AG04449 (cell line): ENCODE results near the gene SLC20A1.
A peak's percentile ranks its signal among the peaks of the same experiment; 100 is the strongest.

ENCODE experiments used
- CTCF ChIA-PET: fragments of 350-600 bp; formaldehyde crosslinking; extraction: SDS; loops from one replicate; lab custom pipeline; 2021; ENCODE audit warnings: antibody characterized with exemption; lab: Yijun Ruan, JAX
- POLR2A ChIA-PET: fragments of 400-600, 350-600 bp; formaldehyde crosslinking; extraction: SDS; loops from one replicate; lab custom pipeline; 2020; ENCODE audit warnings: antibody characterized with exemption, inconsistent platforms; lab: Yijun Ruan, JAX
- DNase-seq: peaks from one replicate; pipeline ENCODE4 v3.0.0-alpha.2; 2010; ENCODE audit warnings: low read depth, low spot score
- H3K4me3 ChIP-seq: 2 replicates; pipeline ENCODE4 v1.5.1; 2011; ENCODE audit warnings: low read depth, mild to moderate bottlenecking, control low read depth, low read length
- TF ChIP-seq, protein P1 (sequence below): IDR thresholded peaks from one replicate; pipeline ENCODE4 v1.5.1; 2011; ENCODE audit warnings: mild to moderate bottlenecking, moderate library complexity, low read length, control low read depth, inconsistent platforms; ENCODE audit not compliant: insufficient read depth; ENCODE audit errors: missing control alignments

Gene SLC20A1, protein sequence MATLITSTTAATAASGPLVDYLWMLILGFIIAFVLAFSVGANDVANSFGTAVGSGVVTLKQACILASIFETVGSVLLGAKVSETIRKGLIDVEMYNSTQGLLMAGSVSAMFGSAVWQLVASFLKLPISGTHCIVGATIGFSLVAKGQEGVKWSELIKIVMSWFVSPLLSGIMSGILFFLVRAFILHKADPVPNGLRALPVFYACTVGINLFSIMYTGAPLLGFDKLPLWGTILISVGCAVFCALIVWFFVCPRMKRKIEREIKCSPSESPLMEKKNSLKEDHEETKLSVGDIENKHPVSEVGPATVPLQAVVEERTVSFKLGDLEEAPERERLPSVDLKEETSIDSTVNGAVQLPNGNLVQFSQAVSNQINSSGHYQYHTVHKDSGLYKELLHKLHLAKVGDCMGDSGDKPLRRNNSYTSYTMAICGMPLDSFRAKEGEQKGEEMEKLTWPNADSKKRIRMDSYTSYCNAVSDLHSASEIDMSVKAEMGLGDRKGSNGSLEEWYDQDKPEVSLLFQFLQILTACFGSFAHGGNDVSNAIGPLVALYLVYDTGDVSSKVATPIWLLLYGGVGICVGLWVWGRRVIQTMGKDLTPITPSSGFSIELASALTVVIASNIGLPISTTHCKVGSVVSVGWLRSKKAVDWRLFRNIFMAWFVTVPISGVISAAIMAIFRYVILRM

DNA sequence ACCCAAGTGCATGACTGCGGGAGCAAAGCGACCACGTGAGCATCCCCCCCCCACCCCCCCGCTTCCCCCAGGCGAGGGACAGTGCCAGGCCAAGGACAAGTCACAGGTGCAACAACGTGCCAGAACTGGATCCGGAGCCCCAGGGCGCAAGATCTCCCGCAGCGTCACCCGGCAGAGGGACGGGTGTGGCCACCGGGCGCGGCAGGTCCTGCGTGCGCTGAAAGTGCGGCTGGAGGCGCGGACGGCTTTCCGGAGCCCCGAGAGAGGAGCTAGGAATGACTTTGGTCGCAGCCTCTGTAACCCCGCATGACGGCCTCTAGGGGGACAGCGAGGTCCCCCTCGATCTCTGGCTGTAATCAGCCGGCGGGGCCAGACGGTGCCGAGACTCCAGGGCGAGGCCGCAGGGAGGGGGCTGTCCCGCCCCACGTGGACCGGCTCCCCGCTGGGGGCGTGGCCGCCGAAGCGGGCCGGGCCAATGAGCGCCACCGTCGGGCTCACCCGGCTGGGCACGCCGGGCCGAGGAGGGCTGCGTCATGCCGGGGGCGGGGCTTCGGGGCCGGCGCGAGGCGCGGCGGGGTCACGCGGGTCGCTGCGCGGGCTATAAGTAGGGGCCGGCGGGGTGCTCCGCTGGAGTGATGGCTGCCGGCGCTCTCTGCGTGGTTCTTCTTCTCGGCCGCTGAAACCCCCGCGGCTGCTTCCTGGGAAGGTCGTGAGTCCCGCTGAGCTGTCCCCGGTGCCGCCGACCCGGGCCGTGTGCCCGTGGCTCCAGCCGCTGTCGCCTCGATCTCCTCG is at the start of gene SLC20A1:
Gene SLC20A1, plus strand, starts transcription at position 630 of the 792 bp plus-strand sequence. CDS start 890 bp downstream, outside the sequence.
- H3K4me3 ChIP-seq, result peak within 1 kb of the TSS; percentile 88
- POLR2A ChIA-PET, result interaction anchor here (0.6 to 4.4 kb wide), 10 partner anchors 9 to 301 kb away, joined by 3 to 102 read pairs (median 4); no protein-coding TSS in a partner anchor
- DNase-seq, result no peak
- CTCF ChIA-PET, result interaction anchor here (0.6 to 8.7 kb wide), 9 partner anchors 13 to 54 kb away, joined by 3 to 133 read pairs (median 3); no protein-coding TSS in a partner anchor
- TF ChIP-seq, protein P1, sequence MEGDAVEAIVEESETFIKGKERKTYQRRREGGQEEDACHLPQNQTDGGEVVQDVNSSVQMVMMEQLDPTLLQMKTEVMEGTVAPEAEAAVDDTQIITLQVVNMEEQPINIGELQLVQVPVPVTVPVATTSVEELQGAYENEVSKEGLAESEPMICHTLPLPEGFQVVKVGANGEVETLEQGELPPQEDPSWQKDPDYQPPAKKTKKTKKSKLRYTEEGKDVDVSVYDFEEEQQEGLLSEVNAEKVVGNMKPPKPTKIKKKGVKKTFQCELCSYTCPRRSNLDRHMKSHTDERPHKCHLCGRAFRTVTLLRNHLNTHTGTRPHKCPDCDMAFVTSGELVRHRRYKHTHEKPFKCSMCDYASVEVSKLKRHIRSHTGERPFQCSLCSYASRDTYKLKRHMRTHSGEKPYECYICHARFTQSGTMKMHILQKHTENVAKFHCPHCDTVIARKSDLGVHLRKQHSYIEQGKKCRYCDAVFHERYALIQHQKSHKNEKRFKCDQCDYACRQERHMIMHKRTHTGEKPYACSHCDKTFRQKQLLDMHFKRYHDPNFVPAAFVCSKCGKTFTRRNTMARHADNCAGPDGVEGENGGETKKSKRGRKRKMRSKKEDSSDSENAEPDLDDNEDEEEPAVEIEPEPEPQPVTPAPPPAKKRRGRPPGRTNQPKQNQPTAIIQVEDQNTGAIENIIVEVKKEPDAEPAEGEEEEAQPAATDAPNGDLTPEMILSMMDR, result peak; percentile 40

DNA sequence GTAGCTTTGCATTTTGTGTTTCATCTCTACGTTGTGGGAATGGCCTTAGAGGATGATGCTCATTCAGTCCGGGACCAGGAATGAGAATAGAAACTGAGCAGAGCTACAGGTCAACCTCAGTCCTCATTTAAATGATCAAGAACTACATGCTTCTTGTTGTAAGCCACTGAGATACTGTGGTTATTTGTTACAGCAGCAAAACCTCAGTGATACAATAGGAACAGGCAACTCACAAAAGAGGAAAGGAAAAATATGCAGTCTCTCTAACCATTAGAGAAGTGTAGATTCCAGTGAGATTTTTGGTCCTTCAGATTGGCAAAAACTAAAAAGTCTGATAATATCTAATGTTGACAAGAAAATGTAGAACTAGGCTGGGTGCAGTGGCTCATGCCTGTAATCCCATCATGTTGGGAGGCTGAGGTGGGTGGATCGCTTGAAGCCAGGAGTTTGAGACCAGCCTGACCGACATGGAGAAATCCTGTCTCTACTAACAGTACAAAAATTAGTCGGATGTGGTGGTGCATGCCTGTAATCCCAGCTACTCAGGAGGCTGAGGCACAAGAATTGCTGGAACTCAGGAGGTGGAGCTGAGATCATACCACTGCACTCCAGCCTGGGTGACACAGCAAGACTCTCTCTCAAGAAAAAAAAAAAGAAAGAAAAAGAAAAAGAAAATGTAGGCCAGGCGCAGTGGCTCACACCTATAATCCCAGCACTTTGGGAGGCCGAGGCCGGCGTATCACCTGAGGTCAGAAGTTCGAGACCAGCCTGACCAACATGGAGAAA is 48.0 kb upstream of the SLC20A1 start:
- no peak for DNase-seq
- ChIA-PET CTCF (interaction anchor here (0.9 to 18.8 kb wide), 8 partner anchors 12 to 344 kb away, joined by 3 to 410 read pairs (median 14); partner anchors contain the start of genes CHCHD5 and NT5DC4), POLR2A (no interaction called here)
- TF ChIP-seq, protein P1, result no peak
- H3K4me3 ChIP-seq, result no peak overlapping the region

DNA sequence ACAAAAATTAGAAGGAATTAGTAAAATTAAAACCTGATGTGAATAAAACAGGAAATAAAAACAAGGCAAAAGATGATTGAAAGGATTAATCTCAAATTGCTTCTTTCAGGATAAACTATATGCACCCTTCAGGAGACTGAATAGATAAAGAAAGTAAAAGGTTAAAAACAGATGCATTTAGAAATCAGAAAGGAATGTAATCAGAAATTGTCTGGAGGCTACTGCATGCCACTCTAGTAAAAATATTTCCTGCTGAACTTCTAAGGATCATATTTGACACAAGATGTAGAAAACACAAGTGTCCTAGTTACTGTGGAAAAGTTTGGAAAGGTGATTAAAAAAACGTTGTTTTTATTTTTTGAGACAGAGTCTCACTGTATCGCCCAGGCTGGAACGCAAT is 45.1 kb upstream of the SLC20A1 start:
- no peak overlapping the region for H3K4me3 ChIP-seq
- ChIA-PET CTCF (interaction anchor here (0.7 to 18.8 kb wide), 42 partner anchors 9 to 358 kb away, joined by 3 to 410 read pairs (median 7); partner anchors contain the start of genes CHCHD5, NT5DC4 and SLC20A1), POLR2A (no interaction called here)
- no peak for DNase-seq
- TF ChIP-seq, protein P1, result no peak

DNA sequence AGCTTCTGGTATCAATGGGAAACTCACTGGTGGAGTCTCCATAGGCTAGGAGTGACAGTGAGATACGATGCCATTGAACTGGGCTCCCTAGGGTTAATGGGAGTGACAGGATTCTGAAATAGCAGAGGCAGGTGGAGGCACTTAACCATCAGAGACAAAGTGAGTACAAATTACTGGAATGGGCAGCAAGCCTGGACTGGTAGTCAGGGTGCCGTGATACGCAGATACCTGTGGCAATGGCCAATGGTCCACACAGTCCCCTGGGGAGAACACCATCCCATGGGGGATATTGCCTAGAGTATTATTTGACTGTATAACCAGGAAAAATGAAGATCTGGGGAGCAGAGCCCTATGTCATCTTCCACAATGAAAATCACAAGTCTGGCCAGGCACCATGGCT is 44.0 kb upstream of the SLC20A1 start:
- CTCF ChIA-PET, result interaction anchor here (1.0 to 18.8 kb wide), 8 partner anchors 13 to 353 kb away, joined by 3 to 410 read pairs (median 28); partner anchors contain the start of genes CHCHD5 and NT5DC4
- TF ChIP-seq, protein P1, result no peak
- H3K4me3 ChIP-seq, result no peak overlapping the region
- POLR2A ChIA-PET, result no interaction called here
- DNase-seq, result no peak

DNA sequence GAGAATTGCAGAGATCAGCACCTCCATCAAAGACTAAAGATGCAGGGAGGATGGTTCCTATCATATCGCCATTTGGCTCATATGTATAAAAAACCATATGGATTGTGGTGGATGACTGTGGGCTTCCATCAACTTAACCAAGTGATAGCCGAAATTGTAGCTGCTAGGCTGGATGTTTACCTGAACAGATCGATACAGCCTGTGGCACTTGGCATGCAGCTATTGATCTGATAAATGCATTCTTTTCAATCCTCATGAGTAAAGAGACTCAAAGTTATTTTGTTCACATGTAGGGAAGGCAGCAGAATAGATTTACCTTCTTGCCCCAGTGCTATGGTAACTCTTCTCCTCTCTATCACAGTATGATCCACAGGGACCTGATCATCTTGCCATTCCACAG is 42.8 kb upstream of the SLC20A1 start:
- ChIA-PET CTCF (interaction anchor here (1.6 to 18.8 kb wide), 5 partner anchors 17 to 124 kb away, joined by 4 to 410 read pairs (median 58); partner anchors contain the start of genes CHCHD5 and NT5DC4), POLR2A (no interaction called here)
- DNase-seq, result no peak
- TF ChIP-seq, protein P1, result no peak
- H3K4me3 ChIP-seq, result no peak overlapping the region
